HG03280 (cell line): ENCODE data around the gene RNASEH1.
A peak's percentile ranks its signal among the peaks of the same experiment; 100 is the strongest.

ENCODE experiments used
- ATAC-seq: cut with Tn5 transposase; IDR thresholded peaks from one replicate; pipeline ENCODE4 v1.9.1; 2021; ENCODE audit warnings: mild to moderate bottlenecking, moderate library complexity; ENCODE audit not compliant: unreplicated experiment

The RNASEH1 gene

GRCh38 chr2:3563521-3563976 lies 5.4 kb upstream of the RNASEH1 start:
- peak; percentile 33 for ATAC-seq

GRCh38 chr2:3557639-3558204 lies 411 bp downstream of the RNASEH1 start:
- ATAC-seq = peak; percentile 27

- no peak for ATAC-seq
These were observed 4.2 kb downstream of the RNASEH1 start for GRCh38 chr2:3553946-3554345.

- no peak for ATAC-seq
These were observed 10.2 kb downstream of the RNASEH1 start for GRCh38 chr2:3547915-3548314.

- ATAC-seq = no peak
These were observed 12.2 kb downstream of the RNASEH1 start for GRCh38 chr2:3545788-3546478.

GRCh38 chr2:3543023-3543683 lies 15.0 kb downstream of the RNASEH1 start:
- no peak for ATAC-seq

- ATAC-seq = no peak
These were observed 16.0 kb downstream of the RNASEH1 start for GRCh38 chr2:3542107-3542506.

GRCh38 chr2:3539836-3540235 lies 18.3 kb downstream of the RNASEH1 start:
- no peak for ATAC-seq

GRCh38 chr2:3536682-3537632 lies 21.2 kb downstream of the RNASEH1 start:
- ATAC-seq = no peak

GRCh38 chr2:3535794-3536681 lies 22.1 kb downstream of the RNASEH1 start:
- no peak for ATAC-seq

- no peak for ATAC-seq
These were observed 22.7 kb downstream of the RNASEH1 start for GRCh38 chr2:3535467-3535793.

- ATAC-seq = no peak
These were observed 23.8 kb downstream of the RNASEH1 start for GRCh38 chr2:3534251-3534814.

GRCh38 chr2:3533836-3534235 lies 24.3 kb downstream of the RNASEH1 start:
- ATAC-seq = no peak

GRCh38 chr2:3532941-3533340 lies 25.2 kb downstream of the RNASEH1 start:
- ATAC-seq = no peak

- ATAC-seq = no peak
These were observed 28.7 kb downstream of the RNASEH1 start for GRCh38 chr2:3529316-3530025.

GRCh38 chr2:3527886-3528785 lies 30.0 kb downstream of the RNASEH1 start:
- no peak for ATAC-seq

GRCh38 chr2:3526871-3527270 lies 31.3 kb downstream of the RNASEH1 start:
- no peak for ATAC-seq

GRCh38 chr2:3523551-3524041 lies 34.5 kb downstream of the RNASEH1 start:
- ATAC-seq = no peak
